GM18499 (cell line): ENCODE data around the gene THAP6.
"Not testable (repeated sequence)": the region's sequence is repeated elsewhere in the genome, so short reads cannot be mapped to it uniquely, and the experiment has no call there.

ENCODE experiments used
- ATAC-seq: cut with Tn5 transposase; IDR thresholded peaks from one replicate; pipeline ENCODE4 v1.9.1; 2021; ENCODE audit warnings: moderate number of reproducible peaks; ENCODE audit not compliant: insufficient read depth, unreplicated experiment

Gene THAP6

DNA sequence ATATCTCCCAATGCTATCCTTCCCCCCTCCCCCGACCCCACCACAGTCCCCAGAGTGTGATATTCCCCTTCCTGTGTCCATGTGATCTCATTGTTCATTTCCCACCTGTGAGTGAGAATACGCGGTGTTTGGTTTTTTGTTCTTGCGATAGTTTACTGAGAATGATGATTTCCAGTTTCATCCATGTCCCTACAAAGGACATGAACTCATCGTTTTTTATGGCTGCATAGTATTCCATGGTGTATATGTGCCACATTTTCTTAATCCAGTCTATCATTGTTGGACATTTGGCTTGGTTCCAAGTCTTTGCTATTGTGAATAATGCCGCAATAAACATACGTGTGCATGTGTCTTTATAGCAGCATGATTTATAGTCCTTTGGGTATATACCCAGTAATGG, 5.2 kb downstream of the THAP6 start:
- ATAC-seq = not testable (repeated sequence)

DNA sequence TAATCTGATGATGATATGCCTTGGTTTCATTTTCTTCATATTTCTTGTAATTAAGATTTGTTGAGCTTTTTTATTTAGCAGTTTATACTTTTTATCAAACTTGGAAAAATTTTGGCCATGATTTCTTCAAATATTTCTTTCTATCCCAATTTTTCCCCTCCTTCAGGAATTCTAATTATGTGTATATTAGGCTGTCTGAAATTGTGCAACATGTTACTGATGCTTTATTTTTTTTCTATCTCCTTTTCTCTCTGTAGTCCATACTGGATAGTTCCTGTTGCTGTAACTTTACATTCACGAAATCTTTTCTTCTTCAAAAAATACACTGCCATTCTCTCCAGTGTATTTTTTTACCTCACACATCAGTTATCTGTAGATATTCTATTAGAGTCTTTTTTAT, 10.8 kb downstream of the THAP6 start:
- ATAC-seq = no peak

DNA sequence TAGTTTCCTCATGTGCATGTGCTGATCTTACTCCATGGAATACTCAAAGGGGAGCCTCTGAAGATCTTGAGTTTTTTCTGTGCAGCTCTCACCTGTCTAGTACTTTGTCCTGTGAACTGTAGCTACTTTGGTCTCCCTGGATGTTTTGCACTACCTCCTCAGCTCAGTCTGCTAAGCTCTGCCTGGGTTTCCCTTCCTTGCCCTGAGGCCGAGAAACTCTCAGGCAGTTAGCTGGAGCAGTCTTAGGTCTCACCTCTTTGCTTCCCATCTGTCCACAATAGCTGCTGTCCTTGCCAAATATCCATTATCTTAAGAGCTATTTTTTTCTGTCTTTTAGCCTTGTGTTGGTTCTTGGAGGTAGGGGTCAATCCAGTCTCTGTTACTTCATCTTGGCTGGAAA, 11.6 kb downstream of the THAP6 start:
- ATAC-seq = no peak

DNA sequence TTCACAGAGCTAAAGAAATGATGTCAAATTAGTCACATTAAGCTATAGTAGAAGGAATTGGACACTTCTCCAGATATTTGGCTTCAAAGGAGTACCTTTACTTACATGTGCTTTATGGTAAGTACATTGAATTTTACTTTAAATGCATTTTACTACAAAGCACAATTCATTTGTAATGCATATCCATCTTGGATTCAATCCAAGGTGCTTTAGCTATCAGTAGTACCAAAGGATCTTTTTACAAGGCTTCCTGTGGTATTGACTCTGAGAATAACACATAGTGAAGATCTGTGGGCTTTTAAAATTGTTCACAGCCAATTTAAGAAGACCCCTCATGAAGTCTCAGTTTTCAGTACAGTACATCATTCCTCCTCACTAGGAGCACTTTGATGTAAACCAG, 13.2 kb downstream of the THAP6 start:
- ATAC-seq = no peak

DNA sequence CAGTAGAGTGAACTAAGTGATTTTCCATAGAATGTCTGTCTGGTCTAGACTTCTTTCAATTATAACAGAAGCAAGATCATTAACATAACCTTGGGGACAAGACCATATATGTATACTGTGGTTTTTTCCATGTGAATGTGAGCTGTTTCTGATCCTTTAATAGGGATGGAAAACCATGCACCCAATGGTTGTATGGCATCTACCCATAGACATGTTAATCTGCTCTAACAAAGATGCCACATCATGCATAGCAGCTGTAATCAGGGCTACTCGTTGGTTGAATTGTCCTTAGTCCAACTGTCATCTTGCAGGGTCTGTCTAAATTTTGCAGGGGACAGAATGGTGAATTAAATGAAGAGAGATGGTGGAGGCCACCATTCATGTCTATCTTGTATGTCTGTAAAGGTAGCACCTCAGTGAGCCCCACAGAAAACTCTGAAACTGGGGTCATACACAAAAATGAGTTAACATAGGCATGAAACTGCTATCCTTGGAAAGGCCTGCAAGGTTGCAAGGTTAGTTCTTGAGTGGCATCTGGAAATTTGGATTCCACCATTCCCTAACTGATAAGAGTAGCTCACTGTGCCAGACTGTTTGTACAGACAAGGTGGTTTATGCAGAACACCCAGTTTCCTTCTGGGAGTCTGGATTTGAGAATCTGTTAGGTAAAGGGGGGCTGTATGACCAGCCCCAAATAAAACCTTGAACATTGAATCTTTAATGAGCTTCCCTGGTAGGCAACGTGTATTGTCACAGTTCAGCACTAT, 16.5 kb downstream of the THAP6 start:
- no peak for ATAC-seq

DNA sequence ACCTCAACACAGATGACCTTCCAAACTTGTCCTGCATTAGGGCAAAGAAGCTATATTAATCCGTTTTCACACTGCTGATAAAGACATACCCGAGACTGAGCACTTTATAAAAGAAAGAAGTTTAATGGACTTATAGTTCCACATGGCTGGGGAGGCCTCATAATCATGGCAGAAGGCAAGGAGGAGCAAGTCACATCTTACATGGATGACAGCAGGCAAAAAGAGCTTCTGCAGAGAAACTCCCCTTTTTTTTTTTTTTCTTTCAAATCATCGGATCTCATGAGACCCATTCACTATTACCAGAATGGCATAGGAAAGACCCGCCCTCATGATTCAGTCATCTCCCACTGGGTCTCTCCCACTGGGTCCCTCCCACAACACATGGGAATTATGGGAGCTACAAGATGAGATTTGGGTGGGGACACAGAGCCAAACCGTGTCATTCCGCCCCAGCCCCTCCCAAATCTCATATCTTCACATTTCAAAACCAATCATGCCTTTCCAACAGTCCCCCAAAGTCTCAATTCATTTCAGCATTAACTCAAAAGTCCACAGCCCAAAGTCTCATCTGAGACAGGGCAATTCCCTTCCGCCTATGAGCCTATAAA, 17.4 kb downstream of the THAP6 start:
- not testable (repeated sequence) for ATAC-seq

DNA sequence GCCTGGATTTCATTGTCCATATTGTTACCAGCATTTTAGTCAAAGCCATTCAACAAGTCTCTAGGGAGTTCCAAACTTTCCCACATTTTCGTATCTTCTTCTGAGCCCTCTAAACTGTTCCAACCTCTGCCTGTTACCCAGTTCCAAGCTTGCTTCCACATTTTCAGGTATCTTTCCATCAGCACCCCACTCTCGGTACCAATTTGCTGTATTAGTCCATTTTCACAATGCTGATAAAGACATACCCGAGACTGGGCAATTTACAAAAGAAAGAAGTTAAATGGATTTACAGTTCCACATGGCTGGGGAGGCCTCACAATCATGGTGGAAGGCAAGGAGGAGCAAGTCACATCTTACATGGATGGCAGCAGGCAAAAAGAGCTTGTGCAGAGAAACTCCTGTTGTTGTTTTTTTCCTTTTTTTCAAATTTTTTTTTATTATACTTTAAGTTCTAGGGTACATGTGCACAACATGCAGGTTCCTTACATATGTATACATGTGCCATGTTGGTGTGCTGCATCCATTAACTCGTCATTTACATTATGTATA, 19.1 kb downstream of the THAP6 start:
- not testable (repeated sequence) for ATAC-seq

DNA sequence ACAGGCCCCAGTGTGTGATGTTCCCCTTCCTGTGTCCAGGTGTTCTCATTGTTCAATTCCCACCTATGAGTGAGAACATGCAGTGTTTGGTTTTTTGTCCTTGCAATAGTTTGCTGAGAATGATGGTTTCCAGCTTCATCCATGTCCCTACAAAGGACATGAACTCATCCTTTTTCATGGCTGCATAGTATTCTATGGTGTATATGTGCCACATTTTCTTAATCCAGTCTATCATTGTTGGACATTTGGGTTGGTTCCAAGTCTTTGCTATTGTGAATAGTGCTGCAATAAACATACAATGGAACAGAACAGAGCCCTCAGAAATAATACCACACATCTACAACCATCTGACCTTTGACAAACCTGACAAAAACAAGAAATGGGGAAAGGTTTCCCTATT, 19.7 kb downstream of the THAP6 start:
- not testable (repeated sequence) for ATAC-seq

DNA sequence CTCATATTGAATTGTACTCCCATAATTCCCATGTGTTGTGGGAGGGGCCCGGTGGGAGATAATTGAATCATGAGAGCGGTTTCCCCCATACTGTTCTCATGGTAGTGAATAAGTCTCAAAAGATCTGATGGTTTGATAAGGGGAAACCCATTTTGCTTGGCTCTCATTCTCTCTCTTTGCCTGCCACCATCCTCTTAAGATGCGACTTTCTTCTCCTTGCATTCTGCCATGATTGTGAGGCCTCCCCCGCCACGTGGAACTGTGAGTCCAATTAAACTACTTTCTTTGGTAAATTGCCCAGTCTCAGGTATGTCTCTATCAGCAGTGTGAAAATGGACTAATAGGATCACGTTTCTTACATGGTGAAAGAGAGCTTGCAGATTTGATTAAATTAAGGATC, 23.0 kb downstream of the THAP6 start:
- not testable (repeated sequence) for ATAC-seq

DNA sequence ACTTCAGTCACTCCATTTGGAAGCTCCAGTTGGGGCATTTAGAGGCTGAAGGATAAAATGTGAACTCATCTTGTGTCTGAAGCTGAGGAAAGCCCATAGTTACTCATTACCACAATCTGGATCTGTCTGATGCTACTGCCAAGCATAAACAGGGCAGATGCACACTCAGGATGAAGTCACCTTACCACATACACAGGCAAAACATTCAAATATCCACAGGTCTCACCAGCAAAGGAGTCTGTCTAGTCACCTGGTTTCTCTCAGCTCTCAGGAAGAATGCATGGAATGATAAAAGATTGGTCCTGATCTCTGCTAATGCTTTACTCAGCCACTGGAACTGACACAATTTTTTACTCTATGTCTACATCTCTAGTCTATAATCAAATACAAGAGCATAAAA, 28.6 kb downstream of the THAP6 start:
- no peak for ATAC-seq

DNA sequence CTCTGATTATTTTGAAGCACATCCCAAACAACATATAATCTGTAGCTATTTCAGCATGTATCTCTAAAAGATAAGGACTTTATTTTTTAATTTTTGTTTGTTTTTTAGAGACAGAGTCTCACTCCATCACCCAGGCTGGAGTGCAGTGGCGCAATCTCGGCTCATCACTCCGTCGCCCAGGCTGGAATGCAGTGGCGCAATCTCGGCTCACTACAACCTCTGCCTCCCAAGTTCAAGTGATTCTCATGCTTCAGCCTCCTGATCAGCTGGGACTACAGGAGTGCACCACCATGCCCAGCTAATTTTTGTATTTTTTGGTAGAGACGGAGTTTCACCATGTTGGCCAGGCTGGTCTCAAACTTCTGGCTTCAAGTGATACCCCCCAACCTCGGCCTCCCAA, 29.9 kb downstream of the THAP6 start:
- ATAC-seq = not testable (repeated sequence)

DNA sequence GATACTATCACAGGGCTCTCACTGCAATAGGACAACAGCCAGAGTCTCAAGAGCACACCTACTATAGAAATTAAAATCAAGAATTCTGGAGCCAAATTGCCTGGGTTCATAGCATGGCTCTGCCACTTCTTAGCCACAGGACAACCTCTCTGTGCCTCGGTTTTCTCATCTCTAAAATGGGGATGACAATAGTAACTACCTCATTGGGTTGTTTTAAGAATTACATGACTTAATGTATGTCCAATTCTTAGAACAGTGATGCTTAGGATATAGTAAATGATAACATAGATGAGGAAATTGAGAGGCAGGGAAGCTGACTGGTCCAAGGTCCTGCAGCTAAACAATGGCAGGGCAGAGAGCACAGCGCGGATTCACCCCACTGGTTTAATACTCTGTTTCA, 30.6 kb downstream of the THAP6 start:
- ATAC-seq = no peak

DNA sequence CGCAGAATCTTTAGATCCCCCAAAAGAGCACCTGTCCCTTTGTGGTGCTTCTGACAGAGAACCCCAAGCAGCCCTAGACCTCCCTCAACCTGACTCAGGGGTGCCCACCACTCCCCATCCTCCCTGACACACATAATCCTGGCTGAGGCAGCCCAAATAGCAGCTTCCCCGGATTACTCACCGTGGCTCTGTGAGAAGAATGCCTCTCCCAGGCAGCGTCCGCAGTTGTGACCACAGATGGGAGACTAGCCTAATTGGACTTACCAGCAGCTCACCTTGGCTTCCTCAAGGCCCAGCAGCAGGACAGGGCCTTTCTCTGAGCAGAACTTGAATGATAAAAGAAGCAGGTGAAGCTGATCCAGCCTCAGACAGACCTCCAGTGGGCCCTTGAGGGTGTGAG, 31.3 kb downstream of the THAP6 start:
- ATAC-seq = no peak

DNA sequence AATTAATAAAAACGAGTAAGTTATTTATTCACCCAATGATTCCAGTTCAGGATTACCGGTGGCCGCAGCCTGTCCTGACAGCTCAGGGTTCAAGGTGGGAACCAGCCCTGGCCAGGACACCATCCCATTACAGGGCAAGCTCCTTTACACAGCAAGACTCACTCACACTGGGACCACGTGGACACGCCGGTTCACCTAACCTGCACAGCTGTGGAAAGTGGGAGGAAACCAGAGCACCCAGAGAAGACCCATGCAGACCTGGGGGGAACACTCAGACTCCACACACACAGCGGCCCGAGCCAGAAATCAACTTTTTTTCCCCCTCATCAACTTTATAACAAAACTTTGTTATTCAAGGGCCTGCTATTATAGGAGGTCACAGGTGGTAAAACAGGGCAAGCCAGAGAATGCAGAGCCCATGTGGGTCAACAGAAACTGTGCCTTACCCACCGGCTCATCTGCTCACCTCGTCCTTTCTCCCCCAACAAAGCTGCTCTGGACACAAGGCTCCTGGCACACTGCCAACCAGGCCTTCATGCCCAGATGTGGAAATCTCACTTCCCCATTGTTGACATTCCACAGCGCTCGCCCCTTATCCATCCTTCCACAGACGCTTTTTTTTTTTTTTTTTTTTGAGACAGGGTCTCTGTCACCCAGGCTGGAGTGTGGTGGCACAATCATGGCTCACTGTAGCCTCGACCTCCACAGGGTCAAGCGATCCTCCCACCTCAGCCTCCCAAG, 33.5 kb downstream of the THAP6 start:
- ATAC-seq = no peak

DNA sequence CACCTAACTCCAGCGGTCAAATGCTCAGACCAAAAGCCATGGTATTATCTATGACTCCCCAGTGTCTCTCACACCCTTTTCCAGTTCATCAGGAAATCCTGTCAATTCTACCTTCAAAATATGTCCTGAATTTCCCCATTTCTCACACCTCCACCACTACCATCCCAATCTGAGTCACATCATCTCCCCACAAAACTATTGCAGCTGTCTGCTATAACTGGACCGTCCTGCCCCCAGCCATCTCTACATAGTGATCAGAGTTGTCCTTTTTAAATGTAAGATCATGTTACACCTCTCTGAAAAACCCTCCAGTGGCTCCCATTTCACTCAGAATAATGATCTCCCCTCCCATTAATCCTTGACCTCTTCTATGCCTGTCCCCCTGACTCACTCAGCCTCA, 34.7 kb downstream of the THAP6 start:
- no peak for ATAC-seq

DNA sequence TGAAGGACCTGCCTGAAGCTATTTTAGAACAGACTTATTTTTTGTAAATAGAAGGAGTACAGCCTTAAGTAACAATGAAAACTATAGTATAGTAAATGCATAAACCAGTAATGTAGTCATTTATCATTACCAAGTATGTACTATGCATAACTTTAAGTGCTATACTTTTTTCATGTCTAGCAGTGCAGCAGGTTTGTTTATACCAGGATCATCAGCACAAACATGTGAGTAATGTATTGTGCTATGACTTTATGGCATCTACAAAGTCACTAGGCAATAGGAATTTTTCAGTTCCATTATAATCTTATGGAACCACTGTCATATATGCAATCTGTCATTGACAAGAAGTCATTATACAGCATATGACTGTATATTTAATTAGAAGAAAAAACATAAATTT, 38.2 kb downstream of the THAP6 start:
- no peak for ATAC-seq

DNA sequence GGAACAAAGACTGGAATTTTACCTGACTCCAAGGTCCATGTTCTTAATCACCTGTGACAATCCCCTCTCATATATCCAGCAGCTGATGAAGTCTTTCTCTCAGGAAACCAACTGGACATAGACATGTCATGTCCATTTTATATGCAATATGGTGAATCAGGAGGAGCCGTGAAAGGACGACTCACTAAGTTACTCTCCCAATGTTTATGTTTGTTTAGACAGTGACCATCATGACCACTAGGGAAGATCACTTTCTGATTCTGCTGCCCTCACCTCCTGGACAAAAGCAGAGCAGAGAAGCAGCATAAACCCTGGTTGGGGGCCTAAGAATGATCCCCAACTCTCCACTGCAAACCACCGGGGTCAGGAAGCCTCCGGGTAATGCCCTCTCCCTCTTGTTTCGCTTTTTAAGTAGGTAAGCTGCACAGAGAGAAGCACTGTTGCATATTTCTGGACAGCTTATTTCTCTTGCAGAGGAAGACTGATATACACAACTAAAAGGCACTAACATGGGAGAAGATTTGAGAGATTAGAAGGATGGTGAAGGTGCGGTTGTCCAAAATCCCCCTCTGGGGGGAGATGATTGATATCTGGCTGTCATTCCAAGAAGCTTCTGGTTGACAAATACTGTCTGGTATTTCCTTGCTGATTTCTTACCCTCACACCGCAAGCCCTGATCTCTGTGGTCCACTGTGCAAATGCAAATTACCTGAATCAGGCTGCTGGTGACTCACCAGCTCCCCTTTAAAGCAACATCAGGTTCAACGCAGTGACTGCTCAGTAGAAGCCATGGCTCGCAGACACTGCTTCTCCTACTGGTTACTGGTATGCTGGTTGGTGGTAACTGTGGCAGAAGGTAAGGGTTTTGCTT, 41.3 kb downstream of the THAP6 start, which contains the start of gene ODAPH:
Gene ODAPH (plus strand): TSS at position 773 of the 871 bp plus-strand sequence. CDS start 17 bp downstream, at position 790.
- ATAC-seq = peak; percentile 99

DNA sequence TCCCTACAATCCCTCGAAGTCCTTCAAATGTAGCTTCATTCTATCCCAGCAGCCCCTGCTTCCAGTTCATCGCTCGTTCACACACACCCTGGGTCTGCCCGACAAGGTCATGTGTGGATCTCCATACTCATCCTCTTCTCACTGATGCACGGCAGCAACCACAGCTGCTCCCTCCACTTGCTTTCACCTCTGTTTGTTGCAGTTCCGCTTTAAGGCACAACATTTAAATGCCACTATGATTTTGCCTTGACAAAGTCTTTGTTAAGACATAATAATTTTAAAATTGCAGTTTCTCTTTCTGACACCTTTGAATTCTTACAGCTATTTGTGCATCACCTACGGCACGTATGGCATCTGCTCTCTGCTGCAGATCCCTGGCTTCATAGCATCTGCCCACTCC, 43.4 kb downstream of the THAP6 start:
- no peak for ATAC-seq

DNA sequence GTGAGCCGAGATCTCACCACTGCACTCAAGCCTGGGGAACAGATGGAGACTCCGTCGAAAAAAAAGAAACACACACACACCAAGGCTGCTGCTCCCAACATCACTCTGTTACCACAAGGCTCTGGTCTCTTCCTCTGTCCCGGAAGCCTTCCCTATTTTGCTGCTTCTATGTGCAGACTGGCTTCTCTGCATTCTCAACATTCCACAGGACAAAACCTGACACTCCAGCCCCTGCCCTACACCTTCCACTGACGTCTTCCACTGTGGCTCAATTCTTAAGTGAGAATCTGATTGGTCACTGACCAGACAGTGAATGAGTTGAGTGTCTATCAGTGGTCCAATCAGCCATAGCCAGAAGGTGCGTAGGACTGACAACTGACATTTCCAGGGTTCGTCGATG, 47.5 kb downstream of the THAP6 start:
- no peak for ATAC-seq

DNA sequence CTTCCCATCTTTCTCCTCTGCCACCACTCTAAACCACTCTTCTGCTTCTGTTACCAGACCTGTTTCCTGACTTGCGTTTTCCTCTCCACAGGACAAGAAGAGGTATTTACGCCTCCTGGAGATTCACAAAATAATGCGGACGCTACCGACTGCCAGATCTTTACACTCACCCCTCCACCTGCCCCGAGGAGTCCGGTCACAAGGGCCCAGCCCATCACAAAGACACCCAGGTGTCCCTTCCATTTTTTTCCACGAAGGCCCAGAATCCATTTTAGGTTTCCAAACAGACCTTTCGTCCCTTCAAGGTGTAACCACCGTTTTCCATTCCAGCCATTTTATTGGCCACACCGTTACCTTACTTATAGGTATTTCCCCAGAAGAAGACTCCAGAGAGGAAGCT, 49.8 kb downstream of the THAP6 start:
- no peak for ATAC-seq
